ENCODE data around the gene CDIPT.

GRCh38 chr16:29877266-29877961 lies 14.4 kb upstream of the CDIPT start:
- no peak for TF ChIP-seq CTCF (IDR thresholded peaks at IDR 0.05)
- TF ChIP-seq POLR2A (IDR thresholded peaks at IDR 0.05), result no peak

Data from heart left ventricle (tissue), 13 donors.